Measurements from ENCODE around the gene RAD51B.

DNA sequence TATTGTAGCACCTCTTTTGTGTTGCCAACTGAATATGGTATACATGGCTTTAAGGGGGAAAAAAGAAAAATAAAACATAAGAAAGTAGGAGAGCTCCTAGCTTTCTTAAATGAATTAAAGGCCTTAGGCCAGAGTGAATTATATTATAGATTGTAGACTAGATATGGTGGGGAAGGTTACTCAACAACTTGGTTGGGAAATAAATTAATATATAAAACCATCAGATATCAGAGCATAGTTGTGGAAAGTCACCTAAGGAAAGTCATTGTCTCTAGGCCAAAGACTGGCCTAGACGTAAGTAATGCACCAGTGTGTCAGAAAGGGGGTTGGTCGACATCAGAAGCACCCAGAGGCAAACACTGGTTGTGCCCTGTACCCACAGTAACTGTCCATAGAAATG is 391.8 kb downstream of the RAD51B start:
- TF ChIP-seq, protein P1, sequence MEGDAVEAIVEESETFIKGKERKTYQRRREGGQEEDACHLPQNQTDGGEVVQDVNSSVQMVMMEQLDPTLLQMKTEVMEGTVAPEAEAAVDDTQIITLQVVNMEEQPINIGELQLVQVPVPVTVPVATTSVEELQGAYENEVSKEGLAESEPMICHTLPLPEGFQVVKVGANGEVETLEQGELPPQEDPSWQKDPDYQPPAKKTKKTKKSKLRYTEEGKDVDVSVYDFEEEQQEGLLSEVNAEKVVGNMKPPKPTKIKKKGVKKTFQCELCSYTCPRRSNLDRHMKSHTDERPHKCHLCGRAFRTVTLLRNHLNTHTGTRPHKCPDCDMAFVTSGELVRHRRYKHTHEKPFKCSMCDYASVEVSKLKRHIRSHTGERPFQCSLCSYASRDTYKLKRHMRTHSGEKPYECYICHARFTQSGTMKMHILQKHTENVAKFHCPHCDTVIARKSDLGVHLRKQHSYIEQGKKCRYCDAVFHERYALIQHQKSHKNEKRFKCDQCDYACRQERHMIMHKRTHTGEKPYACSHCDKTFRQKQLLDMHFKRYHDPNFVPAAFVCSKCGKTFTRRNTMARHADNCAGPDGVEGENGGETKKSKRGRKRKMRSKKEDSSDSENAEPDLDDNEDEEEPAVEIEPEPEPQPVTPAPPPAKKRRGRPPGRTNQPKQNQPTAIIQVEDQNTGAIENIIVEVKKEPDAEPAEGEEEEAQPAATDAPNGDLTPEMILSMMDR (IDR thresholded peaks at IDR 0.05; ENCODE audit: poor library complexity), result no peak
- TF ChIP-seq EZH2 (IDR thresholded peaks at IDR 0.05; ENCODE audit: borderline replicate concordance), result no peak

Measured in hepatocyte (in vitro differentiated cells).